H1 (cell line): Measurements from ENCODE around the gene ECT2L. TPM values are rescaled to one million over a fixed set of nuclear protein-coding genes. Genes with fewer than 3 reads are reported as not detected.

ENCODE experiments used
- CTCF ChIA-PET: fragments of 300-600 bp; sonication (Branson Sonifier 250); formaldehyde crosslinking; loops from one replicate; lab custom pipeline; 2021; ENCODE audit not compliant: partially characterized antibody; lab: Charles Lee
- POLR2A ChIA-PET: fragments of 300-600 bp; sonication (Branson Sonifier 250); formaldehyde crosslinking; loops from one replicate; lab custom pipeline; 2021; ENCODE audit warnings: inconsistent platforms; ENCODE audit not compliant: partially characterized antibody; lab: Charles Lee
- DNase-seq, 2 experiments: peaks; one replicate each; pipeline versions ENCODE4 v3.0.0 to v3.0.0-alpha.2; 2010 to 2022; ENCODE audit warnings: low spot score in 2 of 2, low read depth in 1 of 2, mixed read lengths in 1 of 2
- FAIRE-seq: peaks from 2 replicates; lab custom pipeline; 2011; peaks lifted over from hg19 to GRCh38; lab: Jason Lieb, UNC
- H2AFZ ChIP-seq: 2 replicates; pipeline ENCODE4 v1.8.1; 2012; ENCODE audit warnings: low read length, inconsistent platforms
- H2AK5ac ChIP-seq: 2 replicates; pipeline ENCODE4 v1.6.1; 2013; ENCODE audit warnings: low read depth, low read length
- H2BK120ac ChIP-seq: replicated peaks from 2 replicates; pipeline ENCODE3; 2013; ENCODE audit warnings: low read depth, low read length, inconsistent platforms
- H2BK12ac ChIP-seq: 2 replicates; pipeline ENCODE4 v1.6.1; 2013; ENCODE audit warnings: low read depth, low read length
- H2BK15ac ChIP-seq: 2 replicates; pipeline ENCODE4 v1.6.1; 2013; ENCODE audit warnings: low read length
- H2BK20ac ChIP-seq: 2 replicates; pipeline ENCODE4 v1.6.1; 2013; ENCODE audit warnings: low read length
- H2BK5ac ChIP-seq: 2 replicates; pipeline ENCODE4 v1.6.1; 2013; ENCODE audit warnings: low read depth, low read length
- H3K14ac ChIP-seq: 2 replicates; pipeline ENCODE4 v1.6.1; 2013; ENCODE audit warnings: inconsistent platforms; ENCODE audit not compliant: insufficient read length
- H3K18ac ChIP-seq: 2 replicates; pipeline ENCODE4 v1.6.1; 2013; ENCODE audit warnings: low read length; ENCODE audit errors: extremely low read depth
- H3K23ac ChIP-seq: 2 replicates; pipeline ENCODE4 v1.6.1; 2013; ENCODE audit warnings: inconsistent platforms; ENCODE audit not compliant: insufficient read length
- H3K23me2 ChIP-seq: 2 replicates; pipeline ENCODE4 v1.6.1; 2013; ENCODE audit warnings: low read depth, low read length
- H3K27ac ChIP-seq: 2 replicates; pipeline ENCODE4 v1.6.1; 2011; ENCODE audit warnings: low read depth, low read length, inconsistent platforms
- H3K27me3 ChIP-seq, 4 experiments: replicated peaks in 1 of 4; 1 replicate in 1 of 4; 2 replicates in 3 of 4; pipeline versions ENCODE4 v1.6.1 to v1.8.1; 2011 to 2013; ENCODE audit warnings: low read length in 3 of 4, mild to moderate bottlenecking in 3 of 4, inconsistent platforms in 2 of 4, mixed read lengths in 2 of 4, moderate library complexity in 1 of 4; ENCODE audit not compliant: control insufficient read depth in 3 of 4, insufficient read depth in 3 of 4; ENCODE audit errors: extremely low read depth in 1 of 4
- H3K36me3 ChIP-seq, 4 experiments: 2 replicates each; pipeline versions ENCODE4 v1.6.1 to v1.8.1; 2011 to 2013; ENCODE audit warnings: mild to moderate bottlenecking in 4 of 4, low read length in 3 of 4, moderate library complexity in 2 of 4, control low read depth in 1 of 4, inconsistent platforms in 1 of 4; ENCODE audit not compliant: insufficient read depth in 4 of 4, control insufficient read depth in 2 of 4
- H3K4ac ChIP-seq: replicated peaks from 2 replicates; pipeline ENCODE3; 2013; ENCODE audit warnings: low read length, low read depth, mixed read lengths, inconsistent platforms; ENCODE audit not compliant: insufficient read length
- H3K4me1 ChIP-seq, 4 experiments: replicated peaks in 1 of 4; 1 replicate in 1 of 4; 2 replicates in 3 of 4; pipeline versions ENCODE4 v1.6.1 to v1.8.1; 2011 to 2013; ENCODE audit warnings: low read length in 3 of 4, inconsistent platforms in 2 of 4, mixed read lengths in 1 of 4; ENCODE audit not compliant: insufficient read depth in 4 of 4, control insufficient read depth in 3 of 4
- H3K4me2 ChIP-seq, 2 experiments: 2 replicates each; pipeline versions ENCODE4 v1.6.1 to v1.8.1; 2011 to 2013; ENCODE audit warnings: low read depth in 2 of 2, low read length in 2 of 2, control low read depth in 1 of 2, inconsistent platforms in 1 of 2, mild to moderate bottlenecking in 1 of 2; ENCODE audit not compliant: insufficient read depth in 1 of 2
- H3K4me3 ChIP-seq, 4 experiments: fragments of 200-600, 300-600 bp in 1 of 4; sonication (generic), shearing (Covaris generic), sonication (Bioruptor Twin) in 1 of 4; 2 replicates each; pipeline versions ENCODE4 v1.5.1 to v1.8.1; 2011 to 2016; ENCODE audit warnings: low read length in 4 of 4, low read depth in 3 of 4, control low read depth in 2 of 4, inconsistent platforms in 2 of 4, mild to moderate bottlenecking in 2 of 4, mixed read lengths in 1 of 4, moderate library complexity in 1 of 4; ENCODE audit not compliant: insufficient read depth in 2 of 4; ENCODE audit errors: extremely low read depth in 1 of 4
- H3K56ac ChIP-seq: replicated peaks from 2 replicates; pipeline ENCODE3; 2013; ENCODE audit warnings: low read depth, mild to moderate bottlenecking, mixed read lengths, low read length, inconsistent platforms; ENCODE audit not compliant: insufficient read length
- H3K79me1 ChIP-seq: 2 replicates; pipeline ENCODE4 v1.6.1; 2013; ENCODE audit warnings: low read depth, low read length, control low read depth
- H3K79me2 ChIP-seq, 2 experiments: 2 replicates each; pipeline versions ENCODE4 v1.6.1 to v1.8.1; 2012 to 2013; ENCODE audit warnings: low read length in 2 of 2, mild to moderate bottlenecking in 2 of 2, inconsistent platforms in 1 of 2; ENCODE audit not compliant: insufficient read depth in 2 of 2, control insufficient read depth in 1 of 2
- H3K9ac ChIP-seq, 4 experiments: replicated peaks in 1 of 4; 1 replicate in 1 of 4; 2 replicates in 3 of 4; pipeline versions ENCODE4 v1.6.1 to v1.8.1; 2011 to 2013; ENCODE audit warnings: low read depth in 3 of 4, low read length in 3 of 4, control low read depth in 2 of 4, mild to moderate bottlenecking in 2 of 4, moderate library complexity in 2 of 4, inconsistent platforms in 1 of 4; ENCODE audit errors: extremely low read depth in 1 of 4
- H3K9me3 ChIP-seq, 2 experiments: 2 replicates each; pipeline versions ENCODE4 v1.6.1 to v1.8.1; 2012 to 2013; ENCODE audit warnings: mild to moderate bottlenecking in 2 of 2, moderate library complexity in 2 of 2, control low read depth in 1 of 2, inconsistent platforms in 1 of 2, low read depth in 1 of 2, low read length in 1 of 2, mixed read lengths in 1 of 2; ENCODE audit not compliant: insufficient read depth in 2 of 2
- H4K20me1 ChIP-seq, 2 experiments: replicated peaks in 1 of 2; 2 replicates each; pipeline versions ENCODE3 to v1.8.1; 2011 to 2013; ENCODE audit warnings: inconsistent platforms in 2 of 2, low read length in 2 of 2, mild to moderate bottlenecking in 1 of 2; ENCODE audit not compliant: insufficient read depth in 2 of 2, control insufficient read depth in 1 of 2
- H4K5ac ChIP-seq: 2 replicates; pipeline ENCODE4 v1.6.1; 2013; ENCODE audit warnings: low read length, low read depth, mixed read lengths, inconsistent platforms; ENCODE audit not compliant: insufficient read length
- H4K8ac ChIP-seq: 2 replicates; pipeline ENCODE4 v1.8.0; 2013; ENCODE audit warnings: mild to moderate bottlenecking, moderate library complexity, low read length, inconsistent platforms; ENCODE audit not compliant: insufficient read depth; ENCODE audit errors: extremely low read depth
- H4K91ac ChIP-seq: replicated peaks from 2 replicates; pipeline ENCODE3; 2013; ENCODE audit warnings: low read length, mixed read lengths, inconsistent platforms; ENCODE audit not compliant: insufficient read length
- CBX5 ChIP-seq: fragments of 300-800, 300-1000 bp; sonication (generic); IDR thresholded peaks from 2 replicates; pipeline ENCODE4 v1.7.1; 2016; ENCODE audit warnings: antibody characterized with exemption, low read length, low read depth
- EP300 ChIP-seq, 2 experiments: IDR thresholded peaks; 1 replicate in 1 of 2; 2 replicates in 1 of 2; pipeline ENCODE4 v1.6.1; 2011 to 2012; ENCODE audit warnings: low read depth in 2 of 2, low read length in 2 of 2, mild to moderate bottlenecking in 2 of 2, borderline replicate concordance in 1 of 2, inconsistent platforms in 1 of 2, moderate library complexity in 1 of 2
- GABPA ChIP-seq: IDR thresholded peaks from 2 replicates; pipeline ENCODE4 v1.6.1; 2011; ENCODE audit warnings: mild to moderate bottlenecking, low read length, moderate library complexity, borderline replicate concordance; ENCODE audit not compliant: insufficient read depth
- HDAC6 ChIP-seq: IDR thresholded peaks from one replicate; pipeline ENCODE4 v1.7.1; 2012; ENCODE audit warnings: low read depth, mild to moderate bottlenecking, inconsistent platforms, low read length, moderate library complexity
- JUND ChIP-seq: IDR thresholded peaks from 2 replicates; pipeline ENCODE4 v1.6.1; 2011; ENCODE audit warnings: mild to moderate bottlenecking, improper control_type of control experiment, low read length
- MAFK ChIP-seq: IDR thresholded peaks from 2 replicates; pipeline ENCODE4 v1.6.1; 2012; ENCODE audit warnings: low read depth, mild to moderate bottlenecking, improper control_type of control experiment, low read length
- POLR2AphosphoS5 ChIP-seq: IDR thresholded peaks from 2 replicates; pipeline ENCODE4 v1.6.1; 2011; ENCODE audit warnings: low read depth, low read length
- RFX5 ChIP-seq: IDR thresholded peaks from 2 replicates; pipeline ENCODE4 v1.6.1; 2011; ENCODE audit warnings: low read depth, low read length, improper control_type of control experiment, borderline replicate concordance
- SIRT6 ChIP-seq: IDR thresholded peaks from one replicate; pipeline ENCODE4 v1.7.1; 2012; ENCODE audit warnings: low read length, inconsistent platforms
- SP4 ChIP-seq: IDR thresholded peaks from 2 replicates; pipeline ENCODE4 v1.6.1; 2012; ENCODE audit warnings: low read length, inconsistent platforms
- WGBS, 2 experiments: shearing (Covaris generic) in 1 of 2; methylation state at CpG; one replicate each; pipeline versions ENCODE4 v1.1.6 to v1.1.7; 2013 to 2015; ENCODE audit warnings: low lambda C conversion rate in 2 of 2, mixed read lengths in 2 of 2, inconsistent platforms in 1 of 2, low coverage in 1 of 2, missing lambda C conversion rate in 1 of 2; ENCODE audit not compliant: insufficient replicate concordance in 2 of 2, insufficient coverage in 1 of 2, insufficient read length in 1 of 2; ENCODE audit errors: extremely low coverage in 1 of 2, missing lambda C conversion rate in 1 of 2; 5-methylcytosine and 5-hydroxymethylcytosine counted together
- polyA plus RNA-seq, 7 experiments: library from polyadenylated mRNA; depleted of rRNA in 3 of 7; stranded (reverse) in 5 of 7; unstranded in 2 of 7; fragments of >200 nt in 5 of 7; fragments of 200-250 nt in 2 of 7; gene quantifications; 1 replicate in 5 of 7; 2 replicates in 1 of 7; 4 replicates in 1 of 7; pipeline versions ENCODE4 v1.2.1 to v1.2.3, GENCODE V29; 2011 to 2013; ENCODE audit warnings: missing spikeins in 2 of 7, mixed read lengths in 2 of 7
- total RNA-seq: library from RNA; stranded (reverse); fragmentation: NEBNext Ultra II Directional; extraction: Animal tissue kit (Norgen Biotek cat#: 25700); gene quantifications from 2 replicates; pipeline ENCODE4 v1.2.1, GENCODE V29; 2021
- TF ChIP-seq, protein P1 (sequence below): IDR thresholded peaks from 2 replicates; pipeline ENCODE4 v1.6.1; 2012; ENCODE audit warnings: inconsistent platforms
- TF ChIP-seq, protein P2 (sequence below), 3 experiments: IDR thresholded peaks; 1 replicate in 2 of 3; 2 replicates in 1 of 3; pipeline versions ENCODE4 v1.5.1 to v1.6.1; 2011; ENCODE audit warnings: low read length in 3 of 3, mild to moderate bottlenecking in 3 of 3, inconsistent platforms in 2 of 3, low read depth in 1 of 3, moderate library complexity in 1 of 3; ENCODE audit not compliant: insufficient read depth in 1 of 3; ENCODE audit errors: control extremely low read depth in 1 of 3

The ECT2L gene
- total and polyA plus RNA-seq, 2 of the 8 experiments (the other 6 are each of a cell fraction or from before 2014, with no cell fraction given) = not detected

DNA sequence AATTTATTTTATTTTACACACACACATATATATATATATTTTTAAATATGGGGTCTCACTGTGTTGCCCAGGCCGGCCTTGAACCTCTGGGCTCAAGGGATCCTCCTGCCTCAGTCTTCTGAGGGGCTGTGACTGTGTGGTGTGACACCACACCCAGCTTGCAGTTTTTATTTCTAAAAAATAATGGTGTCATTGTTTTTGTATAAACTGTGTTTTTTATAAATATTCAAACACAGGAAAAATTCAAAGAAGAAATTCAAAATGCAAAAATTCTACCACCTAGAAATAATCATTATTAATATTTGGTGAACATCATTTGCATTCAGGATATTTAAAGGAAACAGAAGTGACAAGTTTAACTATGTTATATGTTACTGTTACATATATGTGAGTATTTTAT, 19.2 kb upstream of the ECT2L start:
- H3K14ac ChIP-seq = no peak overlapping the region
- DNase-seq (no peak), FAIRE-seq (no peak)
- no peak overlapping the region for H3K56ac ChIP-seq
- H3K79me1 ChIP-seq = no peaks in the 10 kb centered on the region
- H2BK20ac ChIP-seq = no peak overlapping the region
- no peak overlapping the region for H3K23ac ChIP-seq
- no peaks in the 10 kb centered on the region for H3K9me3 ChIP-seq
- no peaks in the 10 kb centered on the region for H4K20me1 ChIP-seq
- no peak overlapping the region for H4K8ac ChIP-seq
- H3K4me2 ChIP-seq = no peak overlapping the region
- H2BK120ac ChIP-seq = no peak overlapping the region
- no peak overlapping the region for H2BK15ac ChIP-seq
- H3K27ac ChIP-seq = no peak overlapping the region
- no peaks in the 10 kb centered on the region for H3K27me3 ChIP-seq
- H3K4me3 ChIP-seq = no peak overlapping the region
- H4K91ac ChIP-seq = no peak overlapping the region
- H3K9ac ChIP-seq = no peak overlapping the region
- H3K18ac ChIP-seq = no peak overlapping the region
- no peak overlapping the region for H3K4ac ChIP-seq
- POLR2A ChIA-PET = no interaction called here
- H3K23me2 ChIP-seq = peaks cover 3% of the 10 kb centered on the region; the same call in 1 of the 2 replicates
- H2AFZ ChIP-seq = no peak overlapping the region
- no peak overlapping the region for H2BK5ac ChIP-seq
- H2BK12ac ChIP-seq = no peak overlapping the region
- H3K4me1 ChIP-seq = no peaks in the 10 kb centered on the region
- no peak overlapping the region for H2AK5ac ChIP-seq
- no peak overlapping the region for H4K5ac ChIP-seq
- 78% methylated on average over 1 of the region's 1 CpG; no CpG with 5 or more reads in 1 of the 2 experiments for WGBS, 2 experiments
- no peaks in the 10 kb centered on the region for H3K36me3 ChIP-seq
- CTCF ChIA-PET = interaction anchor here (0.7 to 1.5 kb wide), 2 partner anchors 10 to 42 kb away, joined by 3 read pairs; no protein-coding TSS in a partner anchor
- H3K79me2 ChIP-seq = no peaks in the 10 kb centered on the region
- TF ChIP-seq, protein P1, sequence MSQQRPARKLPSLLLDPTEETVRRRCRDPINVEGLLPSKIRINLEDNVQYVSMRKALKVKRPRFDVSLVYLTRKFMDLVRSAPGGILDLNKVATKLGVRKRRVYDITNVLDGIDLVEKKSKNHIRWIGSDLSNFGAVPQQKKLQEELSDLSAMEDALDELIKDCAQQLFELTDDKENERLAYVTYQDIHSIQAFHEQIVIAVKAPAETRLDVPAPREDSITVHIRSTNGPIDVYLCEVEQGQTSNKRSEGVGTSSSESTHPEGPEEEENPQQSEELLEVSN = no peak
- TF ChIP-seq CBX5 = no peak
- no peak for TF ChIP-seq SIRT6
- TF ChIP-seq, protein P2, sequence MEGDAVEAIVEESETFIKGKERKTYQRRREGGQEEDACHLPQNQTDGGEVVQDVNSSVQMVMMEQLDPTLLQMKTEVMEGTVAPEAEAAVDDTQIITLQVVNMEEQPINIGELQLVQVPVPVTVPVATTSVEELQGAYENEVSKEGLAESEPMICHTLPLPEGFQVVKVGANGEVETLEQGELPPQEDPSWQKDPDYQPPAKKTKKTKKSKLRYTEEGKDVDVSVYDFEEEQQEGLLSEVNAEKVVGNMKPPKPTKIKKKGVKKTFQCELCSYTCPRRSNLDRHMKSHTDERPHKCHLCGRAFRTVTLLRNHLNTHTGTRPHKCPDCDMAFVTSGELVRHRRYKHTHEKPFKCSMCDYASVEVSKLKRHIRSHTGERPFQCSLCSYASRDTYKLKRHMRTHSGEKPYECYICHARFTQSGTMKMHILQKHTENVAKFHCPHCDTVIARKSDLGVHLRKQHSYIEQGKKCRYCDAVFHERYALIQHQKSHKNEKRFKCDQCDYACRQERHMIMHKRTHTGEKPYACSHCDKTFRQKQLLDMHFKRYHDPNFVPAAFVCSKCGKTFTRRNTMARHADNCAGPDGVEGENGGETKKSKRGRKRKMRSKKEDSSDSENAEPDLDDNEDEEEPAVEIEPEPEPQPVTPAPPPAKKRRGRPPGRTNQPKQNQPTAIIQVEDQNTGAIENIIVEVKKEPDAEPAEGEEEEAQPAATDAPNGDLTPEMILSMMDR (IDR thresholded peaks at IDR 0.05; ENCODE audit: control extremely low read depth in 1 of 3, insufficient read depth in 1 of 3, low read depth in 1 of 3, low read length in 3 of 3) = no peak
- no peak for TF ChIP-seq HDAC6
- no peak for TF ChIP-seq MAFK
- no peak for TF ChIP-seq RFX5
- TF ChIP-seq SP4 = no peak
- no peak for TF ChIP-seq POLR2AphosphoS5
- TF ChIP-seq EP300 (IDR thresholded peaks at IDR 0.05; ENCODE audit: borderline replicate concordance in 1 of 2, low read depth in 2 of 2, low read length in 2 of 2) = no peak
- no peak for TF ChIP-seq JUND
- TF ChIP-seq GABPA = no peak
